GM12875 (cell line): ENCODE measurements around the gene SDC3.

Experiments used
- H3K4me3 ChIP-seq: one replicate; pipeline ENCODE4 v1.5.1; 2011; ENCODE audit warnings: low read depth, low read length, control low read depth
- CTCF ChIP-seq: IDR thresholded peaks from 2 replicates; pipeline ENCODE4 v1.5.1; 2011; ENCODE audit warnings: low read depth, mild to moderate bottlenecking, control low read depth, inconsistent platforms, low read length, moderate library complexity, borderline replicate concordance; ENCODE audit not compliant: insufficient read depth

The SDC3 gene

GRCh38 chr1:30846587-30846986, 62.0 kb downstream of the SDC3 start:
- TF ChIP-seq CTCF, result no peak
- H3K4me3 ChIP-seq, result no peak overlapping the region

- TF ChIP-seq CTCF, result no peak
- H3K4me3 ChIP-seq, result no peak overlapping the region
Measured at GRCh38 chr1:30845904-30846290, 62.7 kb downstream of the SDC3 start.

GRCh38 chr1:30845237-30845903, 63.2 kb downstream of the SDC3 start:
- H3K4me3 ChIP-seq, result no peak overlapping the region
- TF ChIP-seq CTCF, result no peak

- TF ChIP-seq CTCF, result no peak
- no peak overlapping the region for H3K4me3 ChIP-seq
Measured at GRCh38 chr1:30844631-30845030, 63.9 kb downstream of the SDC3 start.

GRCh38 chr1:30842697-30843354, 65.7 kb downstream of the SDC3 start:
- H3K4me3 ChIP-seq, result no peak overlapping the region
- TF ChIP-seq CTCF, result no peak

- no peak overlapping the region for H3K4me3 ChIP-seq
- TF ChIP-seq CTCF, result no peak
Measured at GRCh38 chr1:30840904-30841598, 67.5 kb downstream of the SDC3 start.

GRCh38 chr1:30839827-30840359, 68.7 kb downstream of the SDC3 start:
- no peak for TF ChIP-seq CTCF
- no peak overlapping the region for H3K4me3 ChIP-seq
